ENCODE measurements around the gene PPP1CC. TPM values are rescaled to one million over a fixed set of nuclear protein-coding genes. Genes with fewer than 3 reads are reported as not detected.
A peak's percentile ranks its signal among the peaks of the same experiment; 100 is the strongest.

The PPP1CC gene
- total and polyA plus RNA-seq, 2 of the 4 experiments (the other 2 are of a cell fraction) = 71.0 to 126 TPM

DNA sequence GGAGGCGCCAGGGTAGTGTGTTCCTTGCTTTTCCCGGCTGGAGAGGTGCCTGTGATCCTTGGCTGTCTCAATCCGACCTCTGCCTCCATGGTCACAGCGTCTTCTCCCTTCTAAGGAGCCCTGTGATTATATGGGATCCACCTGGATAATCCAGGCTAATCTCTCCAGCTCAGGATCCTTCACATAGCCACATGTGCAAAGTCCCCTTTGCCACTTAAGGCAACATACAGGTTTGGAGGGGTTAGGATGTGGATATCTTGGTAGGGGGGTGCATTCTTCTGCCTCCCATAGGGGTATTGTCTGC lies 52.6 kb downstream of the PPP1CC start:
- ChIA-PET CTCF (no interaction called here), POLR2A (ENCODE audit: unreplicated experiment) (no interaction called here)
- H2AFZ ChIP-seq (replicated peaks; ENCODE audit: low read length, poor library complexity) = peak overlapping the region; percentile 94
- no peak overlapping the region for H4K5ac ChIP-seq (ENCODE audit: low read depth, low read length)
- H3K36me3 ChIP-seq (ENCODE audit: control insufficient read depth, insufficient read depth, low read length) = no peaks in the 10 kb centered on the region
- H3K4me3 ChIP-seq (ENCODE audit: insufficient read depth, low read depth, low read length) = no peak overlapping the region
- H2BK15ac ChIP-seq (ENCODE audit: low read depth, low read length) = no peak overlapping the region
- no peak overlapping the region for H3K4ac ChIP-seq (ENCODE audit: low read depth, low read length)
- no peak overlapping the region for H3K18ac ChIP-seq (ENCODE audit: low read depth, low read length)
- no peak overlapping the region for H3K56ac ChIP-seq (ENCODE audit: extremely low read depth, insufficient read depth, low read length)
- H3K4me2 ChIP-seq (ENCODE audit: low read depth, low read length) = no peak overlapping the region
- no peak overlapping the region for H2AK5ac ChIP-seq (ENCODE audit: low read depth, low read length)
- H3K4me1 ChIP-seq (ENCODE audit: control insufficient read depth, insufficient read depth, low read length) = peaks cover 7% of the 10 kb centered on the region; the same call in 1 of the 2 replicates
- dilution Hi-C loops (cut with HindIII; ENCODE audit: low sequenced_read_pairs, unreplicated experiment) (no loop called here), in situ Hi-C loops (cut with MboI; ENCODE audit: low sequenced_read_pairs) (no loop called here), intact Hi-C loops (cut with micrococcal nuclease) (no loop called here)
- no peak for ATAC-seq (ENCODE audit: low read depth)
- no peaks in the 10 kb centered on the region for H3K9me1 ChIP-seq (ENCODE audit: insufficient read depth, low read length)
- no CpG with 5 or more reads among the region's 4 CpGs for WGBS, 2 experiments (ENCODE audit: extremely low coverage in 2 of 2, insufficient read length in 1 of 2)
- H3K27me3 ChIP-seq (ENCODE audit: control insufficient read depth, insufficient read depth, low read length) = peaks cover 31% of the 10 kb centered on the region
- no peak for DNase-seq
- no peak overlapping the region for H4K8ac ChIP-seq (ENCODE audit: low read depth in 2 of 2, low read length in 2 of 2)
- peaks cover 3% of the 10 kb centered on the region; the same call in 1 of the 2 replicates for H3K9me3 ChIP-seq (ENCODE audit: control insufficient read depth, insufficient read depth, low read length)
- no peak overlapping the region for H3K14ac ChIP-seq (replicated peaks; ENCODE audit: low read depth, low read length)
- H3K79me1 ChIP-seq (ENCODE audit: low read depth in 1 of 2, low read length in 2 of 2) = no peaks in the 10 kb centered on the region
- BruUV-seq (replicated peaks) = no TSS peak
- no peak overlapping the region for H3K9ac ChIP-seq (ENCODE audit: low read depth, low read length)
- H2AK9ac ChIP-seq (replicated peaks; ENCODE audit: low read depth, low read length, poor library complexity) = no peak overlapping the region
- TF ChIP-seq, protein P1, sequence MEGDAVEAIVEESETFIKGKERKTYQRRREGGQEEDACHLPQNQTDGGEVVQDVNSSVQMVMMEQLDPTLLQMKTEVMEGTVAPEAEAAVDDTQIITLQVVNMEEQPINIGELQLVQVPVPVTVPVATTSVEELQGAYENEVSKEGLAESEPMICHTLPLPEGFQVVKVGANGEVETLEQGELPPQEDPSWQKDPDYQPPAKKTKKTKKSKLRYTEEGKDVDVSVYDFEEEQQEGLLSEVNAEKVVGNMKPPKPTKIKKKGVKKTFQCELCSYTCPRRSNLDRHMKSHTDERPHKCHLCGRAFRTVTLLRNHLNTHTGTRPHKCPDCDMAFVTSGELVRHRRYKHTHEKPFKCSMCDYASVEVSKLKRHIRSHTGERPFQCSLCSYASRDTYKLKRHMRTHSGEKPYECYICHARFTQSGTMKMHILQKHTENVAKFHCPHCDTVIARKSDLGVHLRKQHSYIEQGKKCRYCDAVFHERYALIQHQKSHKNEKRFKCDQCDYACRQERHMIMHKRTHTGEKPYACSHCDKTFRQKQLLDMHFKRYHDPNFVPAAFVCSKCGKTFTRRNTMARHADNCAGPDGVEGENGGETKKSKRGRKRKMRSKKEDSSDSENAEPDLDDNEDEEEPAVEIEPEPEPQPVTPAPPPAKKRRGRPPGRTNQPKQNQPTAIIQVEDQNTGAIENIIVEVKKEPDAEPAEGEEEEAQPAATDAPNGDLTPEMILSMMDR (conservative IDR thresholded peaks at IDR 0.05; ENCODE audit: low read depth, low read length) = no peak
- TF ChIP-seq, protein P2, sequence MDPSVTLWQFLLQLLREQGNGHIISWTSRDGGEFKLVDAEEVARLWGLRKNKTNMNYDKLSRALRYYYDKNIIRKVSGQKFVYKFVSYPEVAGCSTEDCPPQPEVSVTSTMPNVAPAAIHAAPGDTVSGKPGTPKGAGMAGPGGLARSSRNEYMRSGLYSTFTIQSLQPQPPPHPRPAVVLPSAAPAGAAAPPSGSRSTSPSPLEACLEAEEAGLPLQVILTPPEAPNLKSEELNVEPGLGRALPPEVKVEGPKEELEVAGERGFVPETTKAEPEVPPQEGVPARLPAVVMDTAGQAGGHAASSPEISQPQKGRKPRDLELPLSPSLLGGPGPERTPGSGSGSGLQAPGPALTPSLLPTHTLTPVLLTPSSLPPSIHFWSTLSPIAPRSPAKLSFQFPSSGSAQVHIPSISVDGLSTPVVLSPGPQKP (IDR thresholded peaks at IDR 0.05; ENCODE audit: borderline replicate concordance, low read depth, low read length) = no peak
- TF ChIP-seq CEBPB (IDR thresholded peaks at IDR 0.05; ENCODE audit: low read depth, low read length) = no peak
- TF ChIP-seq POLR2A (IDR thresholded peaks at IDR 0.05; ENCODE audit: low read depth, low read length) = no peak
- H4K20me1 ChIP-seq (ENCODE audit: insufficient read depth, low read length) = no peaks in the 10 kb centered on the region
- no peak overlapping the region for H2BK120ac ChIP-seq (ENCODE audit: low read depth, low read length)
- no peak overlapping the region for H2BK20ac ChIP-seq (ENCODE audit: low read depth, low read length)
- no peak overlapping the region for H3K27ac ChIP-seq (ENCODE audit: insufficient read depth, low read length)
- H4K91ac ChIP-seq (ENCODE audit: insufficient read depth, low read depth, low read length) = no peak overlapping the region
- no peak overlapping the region for H2BK5ac ChIP-seq (ENCODE audit: low read depth, low read length, poor library complexity, severe bottlenecking)
- no peak overlapping the region for H3K23ac ChIP-seq (ENCODE audit: low read depth, low read length)
